ENCODE measurements around the gene MELTF.

MELTF gene

DNA sequence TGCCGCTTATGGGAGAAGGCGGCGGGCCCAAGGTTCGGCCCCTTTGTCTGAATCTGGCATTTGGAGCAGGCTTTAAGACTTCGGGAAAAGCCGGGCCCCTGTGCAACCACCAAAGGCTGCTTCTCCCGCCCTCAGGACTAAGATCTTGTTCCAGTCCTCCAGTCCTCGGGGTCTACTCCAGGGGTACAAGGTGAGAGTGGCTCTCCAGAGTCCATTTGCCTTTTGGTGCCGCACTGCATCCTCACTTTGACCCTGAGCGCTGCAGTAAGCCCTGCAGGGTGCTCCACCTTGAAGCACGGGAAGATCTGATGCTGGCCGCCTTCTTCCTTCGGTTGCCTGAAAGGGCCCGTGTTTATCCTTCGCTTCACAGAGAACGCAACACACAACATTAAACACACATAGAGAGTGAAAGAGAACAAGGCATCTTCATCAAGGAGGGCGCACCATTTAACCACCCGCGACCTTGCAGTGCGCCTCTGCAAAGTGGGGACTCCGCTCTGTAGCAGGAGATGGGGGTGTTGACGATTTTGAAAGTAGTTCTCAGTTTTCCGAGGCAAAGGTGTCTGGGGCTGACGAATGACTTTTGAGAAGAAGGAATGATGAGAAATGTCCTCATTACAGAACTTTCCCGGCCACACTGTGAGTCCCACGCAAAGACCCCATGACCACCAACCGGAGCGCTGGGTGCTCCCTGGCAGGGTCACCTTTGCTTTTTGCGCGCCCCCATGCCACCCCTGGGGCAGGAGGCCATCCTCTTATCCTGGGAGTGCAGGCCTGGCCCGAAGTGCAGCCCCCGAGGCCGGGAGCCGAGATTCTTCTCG lies 62.0 kb downstream of the MELTF start:
- no peak for DNase-seq

DNA sequence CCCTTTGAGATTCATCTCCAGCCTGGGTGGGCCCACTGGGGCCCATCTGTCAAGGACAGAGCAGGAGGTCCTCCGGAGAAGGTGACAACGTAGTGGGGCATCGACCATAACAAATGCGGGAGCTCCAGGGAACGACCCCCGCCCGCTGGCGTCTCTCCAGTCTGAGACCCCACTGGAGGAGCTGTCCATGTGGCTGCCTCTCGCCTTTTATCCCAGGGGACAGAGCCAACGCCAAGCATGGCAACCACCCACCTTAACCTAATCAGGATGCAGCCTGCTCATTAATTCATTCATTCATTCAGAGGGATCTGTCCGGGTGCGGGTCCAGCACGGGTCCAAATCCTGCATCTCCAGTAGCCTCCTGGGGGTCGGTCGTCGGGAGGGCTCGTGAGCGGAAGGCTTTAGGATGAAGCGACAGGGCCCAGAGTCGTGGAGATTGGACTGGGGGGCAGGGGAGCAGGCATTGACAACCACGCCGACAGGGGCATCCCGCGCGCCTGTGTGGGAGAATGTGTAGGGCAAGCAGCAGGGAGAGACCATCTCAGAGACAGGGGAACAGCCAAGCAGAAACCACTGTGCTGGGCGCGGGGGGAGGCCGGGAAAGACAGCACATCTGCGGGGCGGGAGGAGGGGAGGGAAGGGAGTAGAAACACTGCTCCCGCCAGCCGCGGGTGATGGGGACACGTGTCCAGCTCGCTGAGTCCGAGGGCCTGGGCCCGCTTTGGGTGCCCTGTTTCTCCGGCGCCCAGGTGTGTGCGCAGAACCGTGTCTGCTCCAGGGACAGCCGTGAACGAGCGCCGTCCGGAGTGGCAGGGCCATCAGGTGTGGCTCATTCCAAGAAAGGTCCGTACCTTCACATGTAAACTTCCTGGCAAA lies 62.9 kb downstream of the MELTF start:
- DNase-seq, result no peak

DNA sequence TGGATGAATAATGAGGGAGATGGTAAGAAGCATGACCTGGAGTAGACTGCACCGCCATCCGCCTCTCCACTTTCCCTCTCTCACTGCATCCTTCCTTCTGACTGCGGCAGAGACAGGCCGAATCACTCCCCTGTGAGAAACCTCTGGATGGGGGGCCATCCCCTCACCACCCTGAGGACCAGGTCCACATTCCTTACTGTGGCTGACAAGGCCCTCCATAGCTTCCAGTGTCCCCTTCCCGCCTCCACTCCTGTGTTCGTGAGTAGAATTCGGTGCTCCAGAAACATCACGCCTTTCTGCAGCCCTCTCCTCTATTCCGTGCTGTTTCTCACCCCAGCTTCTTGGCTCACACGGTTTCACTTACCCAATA lies 63.8 kb downstream of the MELTF start:
- no peak for DNase-seq

DNA sequence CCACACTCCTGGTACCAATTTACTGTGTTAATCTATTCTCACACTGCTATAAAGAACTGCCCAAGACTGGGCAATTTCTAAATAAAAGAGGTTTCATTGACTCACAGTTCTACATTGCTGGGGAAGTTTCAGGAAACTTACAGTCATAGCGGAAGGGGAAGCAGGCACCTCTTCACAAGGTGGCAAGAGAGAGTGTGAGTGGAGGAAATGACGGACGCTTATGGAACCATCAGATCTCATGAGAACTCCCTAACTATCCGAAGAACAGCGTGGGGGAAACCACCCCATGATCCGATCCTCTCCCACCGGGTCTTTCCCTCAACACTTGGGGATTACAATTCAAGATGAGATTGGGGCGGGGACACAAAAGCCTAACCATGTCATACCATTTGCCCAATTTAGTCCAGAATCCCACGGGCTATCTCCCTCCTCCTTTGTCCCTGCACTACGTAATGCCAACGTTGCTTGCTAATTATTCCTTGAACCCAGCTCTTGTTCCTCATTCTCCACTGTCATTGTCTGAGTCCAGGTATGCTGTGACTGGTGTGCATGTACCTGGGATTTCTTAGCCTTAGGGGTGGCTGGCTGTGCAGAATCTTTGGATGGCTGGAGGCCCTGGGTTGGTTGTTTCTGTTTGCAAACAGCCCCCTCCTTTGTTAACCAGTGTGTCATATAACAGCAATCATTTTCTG lies 64.4 kb downstream of the MELTF start:
- no peak for DNase-seq

DNA sequence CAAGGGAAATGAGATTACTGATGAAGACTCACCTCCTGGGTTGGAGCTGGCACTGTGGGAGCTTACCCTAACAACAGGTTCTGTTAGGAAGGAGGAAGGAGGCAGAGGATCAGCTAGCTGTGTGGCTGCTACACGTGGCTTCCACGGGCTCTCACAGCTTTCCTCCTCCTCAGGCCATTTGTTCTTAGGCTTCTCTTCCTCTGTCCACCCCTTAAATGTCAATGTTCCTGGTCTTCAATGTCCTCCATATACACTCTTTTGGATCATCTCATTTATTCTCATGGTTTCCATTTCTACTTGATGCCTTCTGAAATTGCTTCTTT lies 66.0 kb downstream of the MELTF start:
- DNase-seq, result no peak

DNA sequence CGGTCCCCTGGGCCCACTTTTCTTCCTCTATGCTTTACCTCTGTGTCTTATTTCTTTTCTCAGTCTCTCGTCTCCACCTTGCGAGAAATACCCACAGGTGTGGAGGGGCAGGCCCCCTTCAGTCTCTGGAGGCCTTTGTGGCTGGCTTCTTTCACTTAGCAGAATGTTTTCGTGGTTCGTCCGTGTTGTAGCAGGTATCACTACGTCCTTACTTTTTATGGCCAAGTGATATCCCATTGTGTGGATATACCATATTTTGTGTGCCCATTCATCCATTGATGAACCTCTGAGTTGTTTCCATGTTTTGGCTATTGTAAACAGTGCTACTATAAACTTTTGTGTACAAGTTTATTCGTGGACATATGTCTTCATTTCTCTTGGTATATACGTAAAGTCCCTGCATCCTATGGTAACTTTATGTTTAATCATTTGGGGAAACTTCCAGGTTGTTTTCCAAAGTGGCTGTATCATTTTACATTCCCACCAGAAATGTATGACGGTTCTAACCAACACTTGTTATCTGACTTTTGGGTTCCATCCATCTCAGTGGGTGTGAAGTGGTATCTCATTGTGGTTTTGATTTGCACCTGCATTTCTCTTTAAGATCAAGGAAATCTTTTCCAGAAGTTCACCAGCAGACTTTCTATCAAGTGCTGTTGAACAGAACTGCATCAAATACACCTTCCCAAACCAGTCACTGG lies 66.5 kb downstream of the MELTF start:
- no peak for DNase-seq

DNA sequence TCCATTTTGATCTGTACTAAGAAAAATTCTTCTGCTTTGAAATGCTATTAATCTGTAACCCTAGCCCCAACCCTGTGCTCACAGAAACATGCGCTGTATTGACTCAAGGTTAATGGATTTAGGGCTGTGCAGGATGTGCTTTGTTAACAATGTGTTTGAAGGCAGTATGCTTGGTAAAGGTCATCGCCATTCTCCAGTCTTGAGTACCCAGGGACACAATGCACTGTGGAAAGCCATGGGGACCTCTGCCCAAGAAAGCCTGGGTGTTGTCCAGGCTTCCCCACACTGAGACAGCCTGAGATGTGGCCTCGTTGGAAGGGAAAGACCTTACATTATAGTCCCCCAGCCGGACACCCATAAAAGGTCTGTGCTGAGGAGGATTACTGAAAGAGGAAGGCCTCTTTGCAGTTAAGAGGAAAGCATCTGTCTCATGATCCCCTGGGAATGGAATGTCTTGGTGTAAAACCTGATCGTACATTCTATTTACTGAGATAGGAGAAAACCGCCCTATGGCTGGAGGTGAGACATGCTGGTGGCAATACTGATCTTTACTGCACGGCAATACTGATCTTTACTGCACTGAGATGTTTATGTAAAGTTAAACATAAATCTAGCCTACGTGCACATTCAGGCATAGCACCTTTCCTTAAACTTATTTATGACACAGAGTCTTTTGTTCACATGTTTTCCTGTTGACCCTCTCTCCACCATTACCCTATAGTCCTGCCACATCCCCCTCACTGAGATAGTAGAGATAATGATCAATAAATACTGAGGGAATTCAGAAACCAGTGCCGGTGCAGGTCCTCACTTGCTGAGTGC lies 67.3 kb downstream of the MELTF start:
- DNase-seq, result no peak

DNA sequence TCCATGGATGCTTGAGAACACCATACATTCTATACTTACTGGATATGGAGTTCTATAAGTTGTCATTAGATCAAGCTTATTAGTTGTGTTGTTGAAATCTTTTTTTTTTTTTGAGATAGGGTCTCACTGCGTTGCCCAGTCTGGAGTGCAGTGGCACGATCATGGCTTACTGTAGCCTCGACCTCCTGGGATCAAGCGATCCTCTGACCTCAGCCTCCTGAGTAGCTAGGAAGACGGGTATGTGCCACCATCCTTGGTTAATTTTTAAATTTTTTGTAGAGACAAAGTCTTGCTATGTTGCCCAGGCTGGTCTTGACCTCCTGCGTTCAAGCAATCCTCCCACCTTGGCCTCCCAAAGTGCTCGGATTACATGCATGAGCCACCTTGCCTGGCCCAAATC lies 74.8 kb downstream of the MELTF start:
- DNase-seq, result no peak

All from stimulated activated CD4-positive, alpha-beta T cell treated with anti-CD3 and anti-CD28 coated beads, Interleukin-4, amount 100 ng/mL, for 24 hours (primary cell).